ENCODE measurements around the gene LRP2.
"Not testable (repeated sequence)": the region's sequence is repeated elsewhere in the genome, so short reads cannot be mapped to it uniquely, and the experiment has no call there.

The LRP2 gene

DNA sequence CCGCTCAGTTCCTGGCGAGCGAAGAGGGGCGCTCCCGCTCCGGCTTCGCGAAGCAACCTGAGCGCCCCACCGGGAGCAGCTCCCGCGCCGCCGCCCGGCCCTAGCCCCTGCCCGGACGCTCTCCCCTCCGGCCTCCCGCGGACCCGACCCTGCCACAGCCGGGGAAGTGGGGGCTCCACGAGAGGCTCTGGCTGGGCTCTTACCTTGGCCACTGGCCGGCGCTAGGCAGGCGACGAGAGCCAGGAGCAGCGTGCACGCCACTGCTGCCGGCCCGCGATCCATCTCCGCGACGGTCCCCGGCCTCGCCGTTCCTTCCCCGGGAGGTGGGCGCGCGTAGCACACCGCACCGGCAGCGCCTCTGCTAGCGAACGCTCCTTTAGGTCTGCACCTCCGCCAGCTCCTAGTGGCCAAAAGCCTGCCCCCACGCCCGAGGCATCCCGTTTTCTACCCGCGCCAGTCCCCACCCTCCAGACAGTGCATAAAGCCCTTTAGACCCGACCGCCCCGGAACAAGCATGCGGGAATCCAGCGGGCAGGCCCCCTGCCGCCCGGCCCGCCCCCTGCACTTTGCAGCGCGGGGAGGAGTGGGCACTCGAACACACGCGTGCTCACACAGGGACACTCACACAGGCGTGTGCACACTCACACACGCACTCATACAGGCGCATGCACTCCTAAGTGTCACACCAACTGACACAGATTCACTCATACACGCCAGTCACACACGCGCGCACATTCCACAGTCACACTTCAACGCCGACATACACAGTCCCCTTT lies at the start of gene LRP2:
Gene LRP2 (minus strand): TSS at position 417 of the 776 bp plus-strand sequence. CDS start 135 bp downstream, at position 282.
- TF ChIP-seq, protein P1, sequence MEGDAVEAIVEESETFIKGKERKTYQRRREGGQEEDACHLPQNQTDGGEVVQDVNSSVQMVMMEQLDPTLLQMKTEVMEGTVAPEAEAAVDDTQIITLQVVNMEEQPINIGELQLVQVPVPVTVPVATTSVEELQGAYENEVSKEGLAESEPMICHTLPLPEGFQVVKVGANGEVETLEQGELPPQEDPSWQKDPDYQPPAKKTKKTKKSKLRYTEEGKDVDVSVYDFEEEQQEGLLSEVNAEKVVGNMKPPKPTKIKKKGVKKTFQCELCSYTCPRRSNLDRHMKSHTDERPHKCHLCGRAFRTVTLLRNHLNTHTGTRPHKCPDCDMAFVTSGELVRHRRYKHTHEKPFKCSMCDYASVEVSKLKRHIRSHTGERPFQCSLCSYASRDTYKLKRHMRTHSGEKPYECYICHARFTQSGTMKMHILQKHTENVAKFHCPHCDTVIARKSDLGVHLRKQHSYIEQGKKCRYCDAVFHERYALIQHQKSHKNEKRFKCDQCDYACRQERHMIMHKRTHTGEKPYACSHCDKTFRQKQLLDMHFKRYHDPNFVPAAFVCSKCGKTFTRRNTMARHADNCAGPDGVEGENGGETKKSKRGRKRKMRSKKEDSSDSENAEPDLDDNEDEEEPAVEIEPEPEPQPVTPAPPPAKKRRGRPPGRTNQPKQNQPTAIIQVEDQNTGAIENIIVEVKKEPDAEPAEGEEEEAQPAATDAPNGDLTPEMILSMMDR (IDR thresholded peaks at IDR 0.05; ENCODE audit: borderline replicate concordance, control extremely low read depth, extremely low read depth, insufficient read depth, missing control alignments), result no peak
- in situ Hi-C loops (cut with MboI; ENCODE audit: low sequenced_read_pairs, unreplicated experiment), result no loop called here
- DNase-seq (ENCODE audit: low spot score), result peak; percentile 45

DNA sequence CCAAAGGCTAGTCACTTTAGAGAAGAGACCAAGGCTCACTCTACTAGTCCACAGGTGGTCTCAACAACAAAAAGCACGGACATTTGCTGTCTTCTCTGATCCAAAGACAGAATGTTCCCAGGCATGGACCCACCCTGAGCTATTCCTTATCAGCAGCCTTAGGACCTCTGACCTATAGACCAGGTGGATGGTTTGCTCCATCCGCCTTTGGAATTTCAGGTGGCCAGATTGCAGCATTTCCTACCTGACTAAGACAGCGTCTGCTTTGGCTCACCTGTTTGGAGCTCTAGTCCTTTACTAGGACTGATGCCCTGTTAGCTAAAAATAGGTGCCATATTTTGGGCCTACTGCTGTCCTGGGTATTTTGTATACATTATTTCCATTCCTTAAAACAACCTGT lies 44.6 kb upstream of the LRP2 start:
- in situ Hi-C loops (cut with MboI; ENCODE audit: low sequenced_read_pairs, unreplicated experiment), result no loop called here
- no peak for DNase-seq (ENCODE audit: low spot score)
- TF ChIP-seq, protein P1 (IDR thresholded peaks at IDR 0.05; ENCODE audit: borderline replicate concordance, control extremely low read depth, extremely low read depth, insufficient read depth, missing control alignments), result no peak

DNA sequence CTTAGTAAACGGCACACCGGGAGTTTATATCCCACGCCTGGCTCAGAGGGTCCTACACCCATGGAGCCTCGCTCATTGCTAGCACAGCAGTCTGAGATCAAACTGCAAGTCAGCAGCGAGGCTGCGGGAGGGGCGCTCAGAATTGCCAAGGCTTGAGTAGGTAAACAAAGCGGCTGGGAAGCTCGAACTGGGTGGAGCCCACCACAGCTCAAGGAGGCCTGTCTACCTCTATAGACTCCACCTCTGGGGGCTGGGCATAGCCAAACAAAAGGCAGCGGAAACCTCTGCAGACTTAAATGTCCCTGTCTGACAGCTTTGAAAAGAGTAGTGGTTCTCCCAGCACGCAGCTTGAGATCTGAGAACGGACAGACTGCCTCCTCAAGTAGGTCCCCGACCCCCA lies 37.2 kb upstream of the LRP2 start:
- in situ Hi-C loops (cut with MboI; ENCODE audit: low sequenced_read_pairs, unreplicated experiment), result loop anchor here (25.0 kb wide), 1 partner anchor 437 kb away; no protein-coding TSS in a partner anchor

DNA sequence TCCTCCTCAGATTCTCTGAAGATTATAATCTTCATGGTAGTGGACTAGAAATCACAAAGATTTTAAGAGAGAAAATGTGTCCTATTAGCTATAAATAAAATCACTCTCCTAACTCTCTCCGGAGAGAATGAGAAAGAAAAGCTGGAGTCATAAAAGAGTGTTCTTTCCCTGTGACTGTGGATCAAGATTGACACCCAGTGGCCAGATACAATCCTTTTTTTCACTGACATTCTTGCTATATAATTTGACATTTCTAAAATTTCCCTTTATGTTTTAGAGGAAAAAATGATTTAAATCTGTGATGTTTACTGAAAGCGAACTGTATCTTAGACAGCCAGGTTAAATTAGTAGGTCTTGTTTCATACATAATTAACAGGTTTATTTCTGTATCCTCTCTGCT lies 35.4 kb upstream of the LRP2 start:
- TF ChIP-seq, protein P1 (IDR thresholded peaks at IDR 0.05; ENCODE audit: borderline replicate concordance, control extremely low read depth, extremely low read depth, insufficient read depth, missing control alignments), result no peak
- in situ Hi-C loops (cut with MboI; ENCODE audit: low sequenced_read_pairs, unreplicated experiment), result loop anchor here (25.0 kb wide), 1 partner anchor 435 kb away; no protein-coding TSS in a partner anchor
- peak; percentile 24 for DNase-seq (ENCODE audit: low spot score)

More for the DNA sequence above, 37.2 kb upstream of the LRP2 start:
- not testable (repeated sequence) for DNase-seq (ENCODE audit: low spot score)

DNA sequence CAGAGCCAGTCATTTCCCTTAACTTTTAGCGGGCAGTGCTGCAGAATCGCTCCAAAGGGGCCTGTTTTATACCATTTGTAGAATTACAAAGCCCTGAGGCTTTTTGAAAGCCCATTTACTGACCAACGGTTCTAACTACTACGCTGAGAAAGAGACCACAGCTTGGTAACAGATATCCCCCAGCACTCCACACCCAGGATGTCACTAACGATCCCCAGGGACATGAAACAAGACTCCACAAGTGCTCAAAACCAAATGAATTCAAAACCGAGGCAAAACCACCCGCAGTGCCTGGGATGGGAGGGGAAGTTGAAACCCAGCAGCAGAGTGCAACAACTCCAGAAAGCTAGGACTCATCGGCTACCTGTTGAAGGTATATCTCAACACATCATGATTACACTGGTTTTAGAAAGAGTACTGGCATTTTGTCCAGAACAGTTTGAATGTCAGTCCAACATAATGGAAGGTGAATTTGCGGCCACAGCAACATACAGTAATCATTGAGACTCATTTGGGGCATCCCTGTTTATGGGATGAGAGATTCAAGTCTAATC lies 33.6 kb upstream of the LRP2 start:
- in situ Hi-C loops (cut with MboI; ENCODE audit: low sequenced_read_pairs, unreplicated experiment), result loop anchor here (25.0 kb wide), 1 partner anchor 434 kb away; no protein-coding TSS in a partner anchor
- DNase-seq (ENCODE audit: low spot score), result no peak

DNA sequence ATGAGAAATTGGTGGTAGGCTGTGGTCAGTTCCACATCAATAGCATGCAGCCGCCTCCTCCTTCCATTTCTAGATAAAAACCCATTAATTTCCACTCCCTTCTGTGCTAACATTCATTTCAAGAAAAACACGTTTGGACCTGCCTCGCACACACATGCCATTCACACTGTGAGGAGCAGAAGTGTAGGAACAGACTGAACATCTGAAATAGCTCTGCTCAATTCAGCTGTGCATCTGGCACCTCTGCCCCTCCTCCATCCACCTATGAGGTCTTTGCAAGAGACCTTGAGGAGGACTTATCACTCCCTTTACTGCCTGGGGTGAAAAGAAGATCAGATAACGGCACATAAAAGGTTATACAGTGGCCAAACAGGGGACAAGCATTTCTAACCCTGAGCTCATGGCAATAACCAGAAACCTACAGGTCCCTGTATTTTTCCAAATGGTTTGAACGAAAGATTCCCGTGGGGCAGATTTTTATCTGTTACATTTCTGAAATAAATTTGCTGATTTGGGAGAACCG lies 30.8 kb upstream of the LRP2 start:
- peak; percentile 25 for DNase-seq (ENCODE audit: low spot score)
- in situ Hi-C loops (cut with MboI; ENCODE audit: low sequenced_read_pairs, unreplicated experiment), result loop anchor here (25.0 kb wide), 1 partner anchor 431 kb away; no protein-coding TSS in a partner anchor
- TF ChIP-seq, protein P1 (IDR thresholded peaks at IDR 0.05; ENCODE audit: borderline replicate concordance, control extremely low read depth, extremely low read depth, insufficient read depth, missing control alignments), result no peak

More for the DNA sequence above, 33.6 kb upstream of the LRP2 start:
- TF ChIP-seq, protein P1 (IDR thresholded peaks at IDR 0.05; ENCODE audit: borderline replicate concordance, control extremely low read depth, extremely low read depth, insufficient read depth, missing control alignments), result no peak

DNA sequence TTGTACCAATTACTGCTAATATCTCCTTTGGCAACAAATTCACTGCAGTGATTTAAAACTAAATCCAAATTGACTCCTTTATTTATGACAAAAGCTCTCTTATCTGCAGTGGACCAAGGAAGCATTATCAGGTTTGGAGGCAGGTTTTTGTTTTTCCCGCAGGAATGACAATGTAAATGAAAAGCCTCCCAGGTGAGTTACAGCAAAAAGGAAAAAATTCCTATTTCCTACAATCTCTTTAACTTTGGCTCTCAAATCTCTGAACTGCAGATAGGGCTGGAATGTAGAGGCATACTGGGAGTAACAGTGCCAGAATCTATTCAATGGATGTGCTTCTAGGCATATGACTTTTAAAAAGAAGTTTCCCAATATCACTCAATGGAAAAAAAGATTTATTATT lies 28.9 kb upstream of the LRP2 start:
- DNase-seq (ENCODE audit: low spot score), result no peak
- in situ Hi-C loops (cut with MboI; ENCODE audit: low sequenced_read_pairs, unreplicated experiment), result loop anchor here (25.0 kb wide), 1 partner anchor 429 kb away; no protein-coding TSS in a partner anchor
- TF ChIP-seq, protein P1 (IDR thresholded peaks at IDR 0.05; ENCODE audit: borderline replicate concordance, control extremely low read depth, extremely low read depth, insufficient read depth, missing control alignments), result no peak
